ENCODE measurements around the gene NANOGP8. TPM values are rescaled to one million over a fixed set of nuclear protein-coding genes. Genes with fewer than 3 reads are reported as not detected.

Gene NANOGP8, protein sequence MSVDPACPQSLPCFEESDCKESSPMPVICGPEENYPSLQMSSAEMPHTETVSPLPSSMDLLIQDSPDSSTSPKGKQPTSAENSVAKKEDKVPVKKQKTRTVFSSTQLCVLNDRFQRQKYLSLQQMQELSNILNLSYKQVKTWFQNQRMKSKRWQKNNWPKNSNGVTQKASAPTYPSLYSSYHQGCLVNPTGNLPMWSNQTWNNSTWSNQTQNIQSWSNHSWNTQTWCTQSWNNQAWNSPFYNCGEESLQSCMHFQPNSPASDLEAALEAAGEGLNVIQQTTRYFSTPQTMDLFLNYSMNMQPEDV
- total RNA-seq (ENCODE audit: low replicate concordance), result not detected in 2 replicates

GRCh38 chr15:35085176-35085919, at the start of gene NANOGP8:
Gene NANOGP8, minus strand, starts transcription at chr15:35085295. Its CDS starts 185 bp downstream, at chr15:35085110.

Other genes starting within 250 kb of the NANOGP8 start
- gene AQR, start 115.6 kb downstream of the NANOGP8 start, total RNA-seq (ENCODE audit: low replicate concordance), result 10.5 and 14.3 TPM in 2 replicates
- 13.3 and 22.2 TPM in 2 replicates for gene ZNF770, start 97.0 kb downstream of the NANOGP8 start, total RNA-seq (ENCODE audit: low replicate concordance)

Measured in smooth muscle cell of the coronary artery (primary cell).